Measurements from ENCODE around the gene ZIC4.

ZIC4 gene

DNA sequence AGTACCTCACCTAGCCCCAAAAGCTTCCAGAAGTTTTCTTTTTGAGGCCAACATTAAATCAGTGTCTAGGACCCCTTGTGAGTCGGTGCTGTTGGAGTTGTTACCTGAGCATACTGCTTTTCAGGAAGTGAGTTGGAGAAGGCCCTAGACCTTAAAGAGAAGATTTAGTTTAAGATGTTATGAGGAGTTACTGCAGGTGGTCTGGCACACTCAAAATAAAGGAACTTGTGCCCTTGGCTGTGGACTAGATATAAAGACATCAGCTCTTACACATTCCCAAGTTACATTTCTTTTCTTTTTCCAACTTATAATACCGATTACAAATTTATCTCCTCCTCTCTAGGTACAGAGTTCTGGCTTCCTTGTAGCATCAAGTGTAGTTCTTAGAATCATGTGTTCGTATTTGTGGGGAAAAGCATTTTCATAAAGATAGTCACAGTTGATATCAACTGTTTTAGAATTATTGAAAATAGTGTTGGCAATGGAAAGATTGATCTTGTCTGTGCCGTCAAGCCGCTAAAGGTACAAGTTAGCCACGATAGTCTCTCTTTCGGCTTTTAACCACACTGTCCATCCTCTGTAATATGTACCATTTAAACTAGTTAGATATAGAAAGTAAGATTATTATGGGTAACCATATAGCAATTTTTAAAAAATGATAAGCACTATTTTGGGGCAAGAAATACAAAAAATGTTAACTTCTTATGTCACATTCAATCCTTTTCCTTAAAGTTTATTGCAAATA is 11.4 kb upstream of the ZIC4 start:
- DNase-seq (ENCODE audit: low spot score) = no peak

- no peak for DNase-seq (ENCODE audit: low spot score)
Observed at GRCh38 chr3:147416931-147417330, 10.6 kb upstream of the ZIC4 start.

DNA sequence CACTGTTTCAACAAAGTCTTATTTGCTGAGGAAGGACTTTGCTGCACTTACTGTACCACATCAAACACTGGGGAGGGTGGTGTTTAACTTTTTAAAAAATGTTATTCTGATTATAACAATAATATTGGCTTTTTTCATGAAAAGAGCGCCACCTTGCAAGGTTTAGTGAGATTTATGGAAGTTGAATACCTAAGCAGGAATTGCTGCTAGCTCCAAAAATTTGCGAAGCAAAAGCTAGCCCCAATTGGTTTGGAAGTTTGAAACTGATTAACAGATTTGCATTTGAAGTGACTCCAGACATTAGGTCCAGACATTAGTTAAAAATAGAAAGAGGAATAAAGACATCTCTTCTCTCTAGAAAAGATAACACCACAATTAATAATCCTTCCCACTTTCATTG is 9.5 kb upstream of the ZIC4 start:
- DNase-seq (ENCODE audit: low spot score) = no peak

DNA sequence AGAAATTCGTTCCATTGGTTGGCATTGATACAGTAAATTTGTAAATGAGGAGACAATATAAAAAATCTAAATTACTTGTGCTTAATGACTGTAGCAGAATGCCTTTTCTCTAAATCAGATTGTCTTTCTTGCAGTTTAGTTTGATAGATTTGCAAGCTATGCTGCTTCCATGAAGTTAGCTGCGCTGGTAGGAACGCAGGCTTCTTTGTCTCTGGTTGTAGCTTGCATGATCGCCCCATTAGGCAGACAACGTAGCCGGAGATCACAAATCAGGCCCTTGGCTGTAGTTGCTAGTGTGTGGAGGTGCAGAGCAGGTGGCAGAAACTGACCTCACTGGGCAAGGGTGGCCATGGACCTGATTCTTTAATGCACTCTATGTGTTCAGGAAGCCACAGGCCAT is 8.9 kb upstream of the ZIC4 start:
- DNase-seq (ENCODE audit: low spot score) = no peak

GRCh38 chr3:147414390-147415138 is 8.2 kb upstream of the ZIC4 start:
- no peak for DNase-seq (ENCODE audit: low spot score)

GRCh38 chr3:147413686-147414389 is 7.5 kb upstream of the ZIC4 start:
- no peak for DNase-seq (ENCODE audit: low spot score)

DNA sequence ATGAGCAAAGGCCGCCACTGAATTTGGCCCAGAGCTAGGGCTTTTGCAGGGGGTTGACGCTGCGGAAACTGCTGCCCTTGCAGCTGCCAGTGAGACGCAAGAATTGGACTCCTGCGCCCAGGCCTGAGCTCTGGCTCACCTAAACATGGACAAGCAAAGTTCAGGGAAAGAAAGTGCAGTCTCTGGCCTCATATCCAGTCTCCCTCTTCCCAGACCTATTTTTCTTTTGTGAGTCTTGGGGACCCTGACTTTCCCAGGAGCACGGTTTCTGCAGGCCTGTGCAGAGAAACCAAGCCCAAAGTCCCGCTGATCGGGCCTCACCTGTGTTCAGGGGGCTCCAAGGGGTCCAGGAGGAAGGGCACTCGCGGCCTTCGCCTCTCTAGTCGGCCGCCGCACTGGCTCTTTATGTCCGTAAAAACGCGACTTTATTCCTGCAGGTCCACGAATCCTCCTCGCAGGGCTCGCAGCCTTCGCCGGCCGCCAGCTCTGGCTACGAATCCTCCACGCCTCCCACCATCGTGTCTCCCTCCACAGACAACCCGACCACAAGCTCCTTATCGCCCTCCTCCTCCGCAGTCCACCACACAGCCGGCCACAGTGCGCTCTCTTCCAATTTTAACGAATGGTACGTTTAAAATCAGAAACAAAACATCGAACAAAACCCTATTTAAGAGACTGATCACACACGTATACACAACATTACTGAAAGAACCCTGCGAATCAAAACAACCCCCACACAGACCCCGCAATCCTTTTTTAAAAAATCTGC is 6.8 kb upstream of the ZIC4 start:
- DNase-seq (ENCODE audit: low spot score) = no peak

DNA sequence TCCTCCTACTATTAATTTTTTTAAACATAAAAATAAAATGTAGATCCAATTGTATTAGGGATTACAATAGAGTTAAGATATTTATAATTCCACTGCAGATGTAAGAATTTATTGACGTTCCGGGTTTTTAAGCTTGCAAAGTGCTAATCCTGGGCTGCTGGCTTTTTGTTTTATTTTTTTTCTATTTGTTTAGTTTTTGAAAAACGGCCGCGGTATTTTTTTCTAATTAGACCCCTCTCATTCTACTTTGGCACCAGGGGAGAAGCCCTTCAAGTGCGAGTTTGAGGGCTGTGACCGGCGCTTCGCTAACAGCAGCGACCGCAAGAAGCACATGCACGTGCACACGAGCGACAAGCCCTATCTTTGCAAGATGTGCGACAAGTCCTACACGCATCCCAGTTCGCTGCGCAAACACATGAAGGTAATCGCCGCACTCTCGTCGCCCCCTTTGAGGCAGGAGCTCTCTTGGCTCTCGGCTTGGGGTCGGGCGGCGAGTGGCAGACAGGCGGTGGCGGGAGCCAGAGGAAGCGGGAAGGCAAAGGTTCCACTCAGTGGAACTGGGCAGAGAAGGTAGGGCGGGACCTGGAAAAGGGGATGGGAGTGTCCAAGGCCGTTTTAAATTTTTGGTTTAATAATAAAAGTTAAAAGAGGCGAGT is 6.0 kb upstream of the ZIC4 start:
- DNase-seq (ENCODE audit: low spot score) = no peak

DNA sequence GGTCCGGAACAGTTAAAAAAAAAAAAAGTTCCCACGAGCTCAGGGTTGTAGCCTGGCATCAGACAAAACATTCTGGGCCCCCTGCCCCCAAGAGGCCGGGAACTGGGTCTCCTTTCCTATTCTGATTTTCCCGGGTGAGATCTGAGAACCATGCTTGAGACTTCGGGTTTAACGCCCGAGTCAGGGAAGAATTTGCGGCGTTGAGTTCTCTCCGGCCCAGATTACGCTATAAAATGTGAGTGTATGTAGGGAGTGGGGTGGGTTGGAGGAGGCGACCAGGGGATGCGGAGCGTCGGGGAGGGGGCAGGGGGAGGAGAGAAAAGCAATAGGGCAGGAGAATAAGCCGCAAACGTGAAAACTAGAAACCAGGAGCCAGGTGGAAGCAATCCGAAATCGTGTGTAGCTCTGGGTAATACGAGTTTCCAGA is 5.5 kb upstream of the ZIC4 start:
- DNase-seq (ENCODE audit: low spot score) = no peak

GRCh38 chr3:147411238-147411814 is 5.0 kb upstream of the ZIC4 start:
- no peak for DNase-seq (ENCODE audit: low spot score)

DNA sequence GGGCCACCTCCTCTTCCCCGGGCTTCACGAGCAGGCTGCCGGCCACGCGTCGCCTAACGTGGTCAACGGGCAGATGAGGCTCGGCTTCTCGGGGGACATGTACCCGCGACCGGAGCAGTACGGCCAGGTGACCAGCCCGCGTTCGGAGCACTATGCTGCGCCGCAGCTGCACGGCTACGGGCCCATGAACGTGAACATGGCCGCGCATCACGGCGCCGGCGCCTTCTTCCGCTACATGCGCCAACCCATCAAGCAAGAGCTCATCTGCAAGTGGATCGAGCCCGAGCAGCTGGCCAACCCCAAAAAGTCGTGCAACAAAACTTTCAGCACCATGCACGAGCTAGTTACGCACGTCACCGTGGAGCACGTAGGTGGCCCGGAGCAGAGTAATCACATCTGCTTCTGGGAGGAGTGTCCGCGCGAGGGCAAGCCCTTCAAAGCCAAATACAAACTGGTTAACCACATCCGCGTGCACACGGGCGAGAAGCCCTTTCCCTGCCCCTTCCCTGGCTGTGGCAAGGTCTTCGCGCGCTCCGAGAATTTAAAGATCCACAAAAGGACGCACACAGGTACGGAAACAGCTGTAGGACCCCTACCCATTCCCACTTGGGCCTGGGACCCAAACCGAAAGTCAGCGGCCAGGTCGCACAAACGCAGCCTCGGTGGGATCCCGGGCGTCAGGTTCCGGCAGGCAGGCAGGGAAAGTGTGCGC is 4.3 kb upstream of the ZIC4 start:
- DNase-seq (ENCODE audit: low spot score) = no peak

- no peak for DNase-seq (ENCODE audit: low spot score)
Observed at GRCh38 chr3:147410116-147410525, 3.8 kb upstream of the ZIC4 start.

GRCh38 chr3:147409143-147410115 is 3.1 kb upstream of the ZIC4 start, which contains the start of gene ZIC1:
TSS of gene ZIC1 (plus strand) at chr3:147409365. CDS start at chr3:147410113, 748 bp downstream.
- no peak for DNase-seq (ENCODE audit: low spot score)

GRCh38 chr3:147408188-147409100 is 2.1 kb upstream of the ZIC4 start:
- no peak for DNase-seq (ENCODE audit: low spot score)

DNA sequence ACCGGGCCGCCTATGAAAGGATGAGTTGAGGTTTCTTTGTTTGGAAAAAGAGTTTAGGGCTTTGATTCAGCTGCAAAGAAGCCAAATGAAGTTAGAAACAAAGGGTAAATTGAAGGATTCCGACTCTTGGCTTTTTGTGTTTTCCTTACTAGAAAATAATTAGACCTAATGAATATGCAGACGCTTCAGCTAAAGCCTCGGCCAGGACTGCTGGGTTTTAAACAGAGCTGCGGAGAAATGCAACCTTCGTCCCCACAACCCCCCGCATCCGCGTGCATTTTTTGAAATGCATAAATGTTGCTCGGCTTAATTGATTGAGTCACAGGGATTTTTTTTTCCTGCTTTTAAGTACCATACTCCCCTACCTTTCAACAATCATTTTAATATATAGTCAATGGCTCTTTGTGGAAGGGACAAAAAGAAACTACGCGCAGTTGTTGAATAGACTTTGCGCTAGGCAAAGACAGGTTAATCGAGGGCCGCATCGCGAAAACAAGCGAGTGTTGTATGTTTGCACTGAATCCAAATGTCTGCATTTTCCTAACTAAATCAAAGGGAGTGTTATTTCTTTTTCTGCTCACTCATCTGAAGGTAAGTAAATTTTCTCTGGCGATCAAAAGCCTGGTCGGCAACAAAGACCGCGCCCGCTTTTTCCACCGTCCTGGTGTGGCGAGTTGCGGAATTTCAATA is 1.3 kb upstream of the ZIC4 start:
- no peak for DNase-seq (ENCODE audit: low spot score)

- DNase-seq (ENCODE audit: low spot score) = no peak
Observed at GRCh38 chr3:147407114-147407497, 763 bp upstream of the ZIC4 start.

GRCh38 chr3:147405231-147406027 is 914 bp downstream of the ZIC4 start:
- no peak for DNase-seq (ENCODE audit: low spot score)

Data from CD4-positive, alpha-beta T cell treated with Interleukin-2 at 100 ng/mL for 4 hours (primary cell).